ENCODE data around the gene PXMP4.

DNA sequence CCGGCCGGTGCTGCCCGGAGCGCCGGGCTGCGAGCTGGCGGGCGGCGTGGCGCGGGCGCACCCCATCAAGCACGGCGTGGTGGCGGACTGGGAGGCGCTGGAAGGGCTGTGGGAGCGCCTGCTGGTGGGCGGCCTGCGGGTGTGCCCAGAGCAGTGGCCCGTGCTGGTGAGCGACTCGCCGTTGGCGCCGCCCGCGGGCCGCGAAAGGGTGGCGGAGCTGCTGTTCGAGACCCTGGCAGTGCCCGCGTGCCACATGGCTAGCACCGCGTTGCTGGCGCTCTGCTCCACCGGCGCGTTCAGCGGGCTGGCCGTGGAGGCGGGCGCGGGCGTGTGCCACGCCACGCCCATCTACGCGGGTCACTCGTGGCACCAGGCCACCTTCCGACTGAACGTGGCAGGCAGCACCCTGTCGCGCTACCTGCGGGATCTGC lies 52.9 kb downstream of the PXMP4 start:
- TF ChIP-seq MAFK (IDR thresholded peaks at IDR 0.05; ENCODE audit: partially characterized antibody) (no peak), JUN (IDR thresholded peaks at IDR 0.05) (no peak), MYC (IDR thresholded peaks at IDR 0.05; ENCODE audit: borderline replicate concordance, low read length) (no peak)
- TF ChIP-seq, protein P1, sequence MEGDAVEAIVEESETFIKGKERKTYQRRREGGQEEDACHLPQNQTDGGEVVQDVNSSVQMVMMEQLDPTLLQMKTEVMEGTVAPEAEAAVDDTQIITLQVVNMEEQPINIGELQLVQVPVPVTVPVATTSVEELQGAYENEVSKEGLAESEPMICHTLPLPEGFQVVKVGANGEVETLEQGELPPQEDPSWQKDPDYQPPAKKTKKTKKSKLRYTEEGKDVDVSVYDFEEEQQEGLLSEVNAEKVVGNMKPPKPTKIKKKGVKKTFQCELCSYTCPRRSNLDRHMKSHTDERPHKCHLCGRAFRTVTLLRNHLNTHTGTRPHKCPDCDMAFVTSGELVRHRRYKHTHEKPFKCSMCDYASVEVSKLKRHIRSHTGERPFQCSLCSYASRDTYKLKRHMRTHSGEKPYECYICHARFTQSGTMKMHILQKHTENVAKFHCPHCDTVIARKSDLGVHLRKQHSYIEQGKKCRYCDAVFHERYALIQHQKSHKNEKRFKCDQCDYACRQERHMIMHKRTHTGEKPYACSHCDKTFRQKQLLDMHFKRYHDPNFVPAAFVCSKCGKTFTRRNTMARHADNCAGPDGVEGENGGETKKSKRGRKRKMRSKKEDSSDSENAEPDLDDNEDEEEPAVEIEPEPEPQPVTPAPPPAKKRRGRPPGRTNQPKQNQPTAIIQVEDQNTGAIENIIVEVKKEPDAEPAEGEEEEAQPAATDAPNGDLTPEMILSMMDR (IDR thresholded peaks at IDR 0.05): no peak
- TF ChIP-seq, protein P2, sequence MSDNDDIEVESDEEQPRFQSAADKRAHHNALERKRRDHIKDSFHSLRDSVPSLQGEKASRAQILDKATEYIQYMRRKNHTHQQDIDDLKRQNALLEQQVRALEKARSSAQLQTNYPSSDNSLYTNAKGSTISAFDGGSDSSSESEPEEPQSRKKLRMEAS (IDR thresholded peaks at IDR 0.05): no peak

Measured in A549 (cell line).